ENCODE data around the gene OCSTAMP. TPM values are rescaled to one million over a fixed set of nuclear protein-coding genes. Genes with fewer than 3 reads are reported as not detected.

The OCSTAMP gene
- total and polyA plus RNA-seq, 2 experiments from 2014 or later: 0.32 to 0.45 TPM

DNA sequence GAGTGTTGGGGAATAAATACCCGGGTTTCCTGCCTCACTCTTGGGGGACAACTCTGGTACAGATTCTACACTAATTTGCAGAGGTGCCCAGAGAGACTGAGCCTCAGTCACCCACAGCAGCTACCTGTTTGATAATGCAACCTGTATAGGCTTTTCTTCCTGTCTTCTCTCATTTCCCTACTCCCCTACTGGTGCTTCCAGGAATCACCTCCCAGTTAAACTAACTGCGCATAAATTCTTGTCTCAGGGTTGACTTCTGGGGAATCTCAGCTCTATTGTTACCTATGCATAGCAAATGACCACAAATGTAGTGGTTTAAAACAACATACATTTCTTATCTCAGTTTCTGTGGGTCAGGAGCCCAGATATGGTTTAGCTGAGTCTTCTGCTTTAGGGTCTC lies 11.3 kb downstream of the OCSTAMP start:
- no peaks in the 10 kb centered on the region for H3K79me2 ChIP-seq (replicated peaks; ENCODE audit: insufficient read depth)
- H3K27me3 Mint-ChIP-seq (ENCODE audit: insufficient read depth, low read depth, poor library complexity): peaks cover 6% of the 10 kb centered on the region
- H3K9me2 ChIP-seq (ENCODE audit: insufficient read depth): peaks cover 11% of the 10 kb centered on the region; the same call in 1 of the 2 replicates
- H3K36me3 Mint-ChIP-seq (ENCODE audit: low read depth): no peaks in the 10 kb centered on the region; the same call in 2 of the 3 replicates
- H3F3A ChIP-seq (replicated peaks; ENCODE audit: low read depth): no peaks in the 10 kb centered on the region
- ATAC-seq (peak; percentile 82), DNase-seq (ENCODE audit: low spot score) (peak; percentile 78)
- no peak overlapping the region for H3K4me3 Mint-ChIP-seq
- H4K20me1 ChIP-seq (replicated peaks; ENCODE audit: insufficient read depth): no peaks in the 10 kb centered on the region
- H3K27ac ChIP-seq (ENCODE audit: low read depth): no peak overlapping the region
- H3K27me3 ChIP-seq (ENCODE audit: insufficient read depth): no peaks in the 10 kb centered on the region
- H3K36me3 ChIP-seq (ENCODE audit: insufficient read depth): no peaks in the 10 kb centered on the region
- no peak overlapping the region for H3K4me2 ChIP-seq
- H3K4me1 ChIP-seq (ENCODE audit: insufficient read depth): no peaks in the 10 kb centered on the region
- peak; percentile 17 to 59; a peak in 3 of 4 replicates for TF ChIP-seq CTCF (conservative IDR thresholded peaks at IDR 0.05; ENCODE audit: low read depth in 2 of 2)
- TF ChIP-seq, protein P1, sequence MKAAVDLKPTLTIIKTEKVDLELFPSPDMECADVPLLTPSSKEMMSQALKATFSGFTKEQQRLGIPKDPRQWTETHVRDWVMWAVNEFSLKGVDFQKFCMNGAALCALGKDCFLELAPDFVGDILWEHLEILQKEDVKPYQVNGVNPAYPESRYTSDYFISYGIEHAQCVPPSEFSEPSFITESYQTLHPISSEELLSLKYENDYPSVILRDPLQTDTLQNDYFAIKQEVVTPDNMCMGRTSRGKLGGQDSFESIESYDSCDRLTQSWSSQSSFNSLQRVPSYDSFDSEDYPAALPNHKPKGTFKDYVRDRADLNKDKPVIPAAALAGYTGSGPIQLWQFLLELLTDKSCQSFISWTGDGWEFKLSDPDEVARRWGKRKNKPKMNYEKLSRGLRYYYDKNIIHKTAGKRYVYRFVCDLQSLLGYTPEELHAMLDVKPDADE (IDR thresholded peaks at IDR 0.05): no peak
- no peak overlapping the region for H3K27ac Mint-ChIP-seq
- H3K4me3 ChIP-seq: no peak overlapping the region
- H2AFZ ChIP-seq: no peak overlapping the region; the same call in 1 of the 2 replicates
- H3K4me1 Mint-ChIP-seq: peaks cover 11% of the 10 kb centered on the region
- H3K9me3 Mint-ChIP-seq: no peaks in the 10 kb centered on the region

DNA sequence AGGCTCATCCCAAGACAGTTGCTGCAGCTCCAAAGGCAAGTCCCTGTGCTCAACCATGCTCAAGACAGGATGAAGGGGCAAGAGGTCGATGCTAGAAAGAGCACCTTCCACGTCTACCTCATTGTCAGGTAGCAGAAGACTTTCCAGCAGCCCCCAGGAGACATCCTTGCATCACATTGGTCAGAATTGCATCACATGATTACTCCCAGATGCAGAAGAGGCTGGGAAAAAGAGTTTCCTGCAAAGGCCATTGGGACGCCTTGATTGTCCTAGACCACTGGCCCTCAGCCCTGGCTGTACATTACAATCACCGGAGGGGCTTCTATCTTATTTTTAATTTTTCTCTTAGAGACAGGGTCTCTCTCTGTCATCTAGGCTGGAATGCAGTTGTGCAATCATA lies 19.8 kb downstream of the OCSTAMP start:
- no peak overlapping the region for H3K4me3 Mint-ChIP-seq
- H3K27me3 Mint-ChIP-seq (ENCODE audit: insufficient read depth, low read depth, poor library complexity): peaks cover 6% of the 10 kb centered on the region
- no peaks in the 10 kb centered on the region for H3F3A ChIP-seq (replicated peaks; ENCODE audit: low read depth)
- ATAC-seq: no peak
- H3K36me3 ChIP-seq (ENCODE audit: insufficient read depth): no peaks in the 10 kb centered on the region
- no peak overlapping the region for H3K27ac Mint-ChIP-seq
- H3K9me2 ChIP-seq (ENCODE audit: insufficient read depth): peaks cover 3% of the 10 kb centered on the region
- no peak for DNase-seq (ENCODE audit: low spot score)
- H4K20me1 ChIP-seq (replicated peaks; ENCODE audit: insufficient read depth): no peaks in the 10 kb centered on the region
- no peaks in the 10 kb centered on the region for H3K79me2 ChIP-seq (replicated peaks; ENCODE audit: insufficient read depth)
- no peaks in the 10 kb centered on the region for H3K36me3 Mint-ChIP-seq (ENCODE audit: low read depth)
- H3K9me3 Mint-ChIP-seq: no peaks in the 10 kb centered on the region; the same call in 2 of the 3 replicates
- no peak overlapping the region for H3K27ac ChIP-seq (ENCODE audit: low read depth)
- TF ChIP-seq ZNF114 (CRISPR knock-in tag; IDR thresholded peaks at IDR 0.05) (no peak), EZH2phosphoT487 (IDR thresholded peaks at IDR 0.05; ENCODE audit: unreplicated experiment) (no peak), EZH2 (IDR thresholded peaks at IDR 0.05; ENCODE audit: low read depth, unreplicated experiment) (no peak), NANOG (IDR thresholded peaks at IDR 0.05; ENCODE audit: borderline replicate concordance) (no peak), ZNF331 (CRISPR knock-in tag; IDR thresholded peaks at IDR 0.05; ENCODE audit: low read depth) (no peak), CTCF (conservative IDR thresholded peaks at IDR 0.05; ENCODE audit: low read depth in 2 of 2) (no peak), POLR2AphosphoS5 (IDR thresholded peaks at IDR 0.05; ENCODE audit: low read depth) (no peak), JUNB (IDR thresholded peaks at IDR 0.05; ENCODE audit: unreplicated experiment) (no peak), STAT1 (IDR thresholded peaks at IDR 0.05; ENCODE audit: unreplicated experiment) (no peak), CREB1 (CRISPR knock-in tag; IDR thresholded peaks at IDR 0.05; ENCODE audit: low read depth) (no peak)
- TF ChIP-seq, protein P2, sequence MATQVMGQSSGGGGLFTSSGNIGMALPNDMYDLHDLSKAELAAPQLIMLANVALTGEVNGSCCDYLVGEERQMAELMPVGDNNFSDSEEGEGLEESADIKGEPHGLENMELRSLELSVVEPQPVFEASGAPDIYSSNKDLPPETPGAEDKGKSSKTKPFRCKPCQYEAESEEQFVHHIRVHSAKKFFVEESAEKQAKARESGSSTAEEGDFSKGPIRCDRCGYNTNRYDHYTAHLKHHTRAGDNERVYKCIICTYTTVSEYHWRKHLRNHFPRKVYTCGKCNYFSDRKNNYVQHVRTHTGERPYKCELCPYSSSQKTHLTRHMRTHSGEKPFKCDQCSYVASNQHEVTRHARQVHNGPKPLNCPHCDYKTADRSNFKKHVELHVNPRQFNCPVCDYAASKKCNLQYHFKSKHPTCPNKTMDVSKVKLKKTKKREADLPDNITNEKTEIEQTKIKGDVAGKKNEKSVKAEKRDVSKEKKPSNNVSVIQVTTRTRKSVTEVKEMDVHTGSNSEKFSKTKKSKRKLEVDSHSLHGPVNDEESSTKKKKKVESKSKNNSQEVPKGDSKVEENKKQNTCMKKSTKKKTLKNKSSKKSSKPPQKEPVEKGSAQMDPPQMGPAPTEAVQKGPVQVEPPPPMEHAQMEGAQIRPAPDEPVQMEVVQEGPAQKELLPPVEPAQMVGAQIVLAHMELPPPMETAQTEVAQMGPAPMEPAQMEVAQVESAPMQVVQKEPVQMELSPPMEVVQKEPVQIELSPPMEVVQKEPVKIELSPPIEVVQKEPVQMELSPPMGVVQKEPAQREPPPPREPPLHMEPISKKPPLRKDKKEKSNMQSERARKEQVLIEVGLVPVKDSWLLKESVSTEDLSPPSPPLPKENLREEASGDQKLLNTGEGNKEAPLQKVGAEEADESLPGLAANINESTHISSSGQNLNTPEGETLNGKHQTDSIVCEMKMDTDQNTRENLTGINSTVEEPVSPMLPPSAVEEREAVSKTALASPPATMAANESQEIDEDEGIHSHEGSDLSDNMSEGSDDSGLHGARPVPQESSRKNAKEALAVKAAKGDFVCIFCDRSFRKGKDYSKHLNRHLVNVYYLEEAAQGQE (IDR thresholded peaks at IDR 0.05; ENCODE audit: unreplicated experiment): no peak
- TF ChIP-seq, protein P1 (IDR thresholded peaks at IDR 0.05): no peak
- H3K4me1 Mint-ChIP-seq: no peaks in the 10 kb centered on the region
- no peaks in the 10 kb centered on the region for H3K4me1 ChIP-seq (ENCODE audit: insufficient read depth)
- 0 out of 2 replicates have a peak overlapping the region, but pooled peaks have one; percentile 32 for H2AFZ ChIP-seq
- no peak overlapping the region for H3K4me3 ChIP-seq
- no peak overlapping the region for H3K4me2 ChIP-seq
- H3K27me3 ChIP-seq (ENCODE audit: insufficient read depth): no peaks in the 10 kb centered on the region

All from GM23338 (cell line).